NOMO-1 treated with DMSO at 0.1 percent for 48 hours (cell line): ENCODE measurements around the gene ATXN2.
"Not testable (repeated sequence)": the region's sequence is repeated elsewhere in the genome, so short reads cannot be mapped to it uniquely, and the experiment has no call there.

ENCODE experiments used
- DNase-seq: peaks from one replicate; lab custom pipeline; 2025; ENCODE audit not compliant: unreplicated experiment; lab: John Stamatoyannopoulos, UW

Gene ATXN2

GRCh38 chr12:111507719-111508118 is 91.4 kb downstream of the ATXN2 start:
- DNase-seq = not testable (repeated sequence)

DNA sequence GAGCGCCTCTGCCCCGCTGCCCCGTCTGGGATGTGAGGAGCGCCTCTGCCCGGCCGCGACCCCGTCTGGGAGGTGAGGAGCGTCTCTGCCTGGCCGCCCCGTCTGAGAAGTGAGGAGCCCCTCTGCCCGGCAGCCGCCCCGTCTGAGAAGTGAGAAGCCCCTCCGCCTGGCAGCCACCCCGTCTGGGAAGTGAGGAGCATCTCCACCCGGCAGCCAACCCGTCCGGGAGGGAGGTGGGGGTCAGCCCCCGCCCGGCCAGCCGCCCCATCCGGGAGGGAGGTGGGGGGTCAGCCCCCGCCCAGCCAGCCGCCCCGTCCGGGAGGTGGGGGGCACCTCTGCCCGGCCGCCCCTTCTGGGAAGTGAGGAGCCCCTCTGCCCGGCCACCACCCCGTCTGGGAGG is 91.9 kb downstream of the ATXN2 start:
- not testable (repeated sequence) for DNase-seq

GRCh38 chr12:111506260-111506659 is 92.9 kb downstream of the ATXN2 start:
- DNase-seq = no peak

- no peak for DNase-seq
Measured at GRCh38 chr12:111505601-111506036, 93.5 kb downstream of the ATXN2 start.

GRCh38 chr12:111503116-111503515 is 96.0 kb downstream of the ATXN2 start:
- no peak for DNase-seq

- peak; percentile 8 for DNase-seq
Measured at GRCh38 chr12:111494676-111495075, 104.4 kb downstream of the ATXN2 start.

DNA sequence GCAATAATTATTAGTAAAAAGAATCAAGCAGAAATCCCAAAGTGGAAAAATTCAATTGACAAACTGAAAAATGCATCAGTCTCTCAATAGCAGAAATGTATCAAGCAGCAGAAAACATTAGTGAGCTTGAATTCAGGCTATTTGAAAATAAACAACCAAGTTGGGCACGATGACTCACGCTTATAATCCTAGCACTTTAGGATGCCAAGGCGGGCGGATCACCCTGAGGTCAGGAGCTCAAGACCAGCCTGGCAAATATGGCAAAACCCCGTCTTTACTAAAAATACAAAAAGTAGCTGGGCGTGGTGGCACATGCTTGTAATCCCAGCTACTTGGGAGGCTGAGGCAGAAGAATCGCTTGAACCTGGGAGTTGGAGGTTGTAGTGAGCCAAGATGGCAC is 106.1 kb downstream of the ATXN2 start:
- DNase-seq = not testable (repeated sequence)

DNA sequence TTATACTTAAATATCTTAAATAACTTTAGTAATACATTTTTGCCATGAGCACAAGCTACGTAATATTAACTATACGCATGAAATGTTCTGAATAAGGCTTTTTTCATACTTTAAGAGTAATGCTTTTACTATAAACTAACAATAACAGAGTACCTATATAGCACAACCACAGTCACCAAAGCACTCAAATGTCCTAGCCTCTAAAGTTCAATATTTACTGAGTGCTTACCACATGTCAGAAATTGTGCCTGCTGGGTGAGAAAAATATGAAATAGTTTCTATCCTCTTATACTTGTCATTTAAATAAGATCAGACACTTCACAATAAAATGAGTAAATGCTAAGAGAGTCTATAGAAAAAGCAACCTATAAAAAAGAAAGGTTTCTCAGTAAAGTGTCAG is 110.3 kb downstream of the ATXN2 start:
- no peak for DNase-seq

- DNase-seq = no peak
Measured at GRCh38 chr12:111488271-111488670, 110.8 kb downstream of the ATXN2 start.

GRCh38 chr12:111482462-111482861 is 116.7 kb downstream of the ATXN2 start:
- no peak for DNase-seq

- DNase-seq = no peak
Measured at GRCh38 chr12:111471236-111471635, 127.9 kb downstream of the ATXN2 start.

GRCh38 chr12:111469401-111469800 is 129.7 kb downstream of the ATXN2 start:
- no peak for DNase-seq

GRCh38 chr12:111467857-111468241 is 131.3 kb downstream of the ATXN2 start:
- no peak for DNase-seq

DNA sequence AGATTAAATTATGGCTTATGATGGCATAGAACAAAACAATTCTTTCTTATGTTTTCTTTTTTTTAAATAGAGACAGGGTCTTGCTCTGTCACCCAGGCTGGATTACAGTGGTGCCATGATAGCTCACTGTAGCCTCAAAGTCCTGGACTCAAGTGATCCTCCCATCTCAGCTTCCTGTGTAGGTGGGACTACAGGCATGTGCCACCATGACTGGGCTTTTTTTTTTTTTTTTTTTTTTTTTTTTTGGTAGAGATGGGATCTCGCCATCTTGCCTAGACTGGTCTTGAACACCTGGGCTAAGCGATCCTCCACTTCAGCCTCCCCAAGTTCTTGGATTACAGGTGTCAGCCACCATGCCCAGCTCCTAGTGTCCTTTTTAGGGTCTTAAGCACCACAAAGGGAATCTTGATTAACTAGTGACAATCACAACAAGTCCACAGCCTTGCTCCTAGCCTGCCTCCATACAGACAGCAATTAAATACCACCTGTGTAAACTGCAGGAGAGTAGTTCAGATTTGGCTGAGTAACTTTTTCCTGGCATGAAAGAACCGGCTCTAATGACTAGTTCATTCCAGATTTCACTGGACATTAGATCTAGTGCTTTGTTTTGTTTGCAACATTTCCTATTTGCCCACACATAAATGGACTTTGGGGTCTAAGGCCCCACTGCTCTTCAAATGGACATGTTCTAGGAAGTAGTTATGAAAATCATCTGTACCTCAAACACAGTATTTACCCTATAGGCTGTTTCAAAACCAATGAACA is 131.8 kb downstream of the ATXN2 start:
- DNase-seq = no peak

DNA sequence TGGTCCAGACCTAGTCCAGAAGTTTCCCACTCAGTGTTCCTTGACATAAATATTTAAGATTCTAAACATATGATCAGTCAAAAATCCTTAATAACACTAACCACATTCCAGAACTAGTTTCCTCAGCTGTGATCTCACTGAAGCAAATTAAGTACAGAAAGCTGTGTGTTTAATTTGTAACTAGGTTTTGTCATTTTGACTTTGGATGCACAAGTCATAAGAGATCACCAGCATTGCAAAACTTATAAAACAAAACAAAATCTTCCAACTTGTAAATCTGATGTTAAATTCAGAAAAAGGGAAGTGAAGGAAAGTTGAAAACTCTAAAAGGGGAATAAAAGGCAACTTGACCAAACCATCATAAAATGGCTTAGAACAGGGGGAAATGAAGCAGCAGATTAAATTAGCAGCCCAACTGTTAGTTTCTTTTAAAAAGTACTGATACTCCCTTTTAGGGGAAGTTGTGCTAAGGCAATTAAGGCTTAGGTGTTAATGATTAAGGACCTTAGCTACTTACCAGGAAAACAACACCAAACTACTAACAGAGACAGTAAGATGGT is 136.8 kb downstream of the ATXN2 start:
- peak; percentile 84 for DNase-seq

- DNase-seq = not testable (repeated sequence)
Measured at GRCh38 chr12:111460111-111460510, 139.0 kb downstream of the ATXN2 start.

- no peak for DNase-seq
Measured at GRCh38 chr12:111458546-111459172, 140.5 kb downstream of the ATXN2 start.

DNA sequence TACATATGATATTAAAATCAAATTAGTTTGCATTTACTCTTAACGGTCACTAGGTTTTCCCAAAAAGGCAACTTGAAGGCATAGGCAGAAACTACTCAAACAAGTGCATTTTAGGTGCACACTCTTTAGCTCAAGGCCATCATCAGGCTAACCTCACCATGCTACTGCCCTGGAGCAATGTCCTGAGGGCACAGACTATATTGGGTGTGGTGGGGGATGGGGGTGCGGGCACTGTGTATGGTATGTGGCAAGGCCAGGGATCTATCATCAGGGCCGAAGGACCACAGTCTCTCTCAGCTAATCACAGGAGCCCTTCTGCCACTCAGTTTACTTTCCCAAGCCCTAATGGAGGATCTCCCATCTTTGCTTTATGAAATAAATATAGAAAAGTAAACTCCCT is 141.5 kb downstream of the ATXN2 start:
- no peak for DNase-seq

DNA sequence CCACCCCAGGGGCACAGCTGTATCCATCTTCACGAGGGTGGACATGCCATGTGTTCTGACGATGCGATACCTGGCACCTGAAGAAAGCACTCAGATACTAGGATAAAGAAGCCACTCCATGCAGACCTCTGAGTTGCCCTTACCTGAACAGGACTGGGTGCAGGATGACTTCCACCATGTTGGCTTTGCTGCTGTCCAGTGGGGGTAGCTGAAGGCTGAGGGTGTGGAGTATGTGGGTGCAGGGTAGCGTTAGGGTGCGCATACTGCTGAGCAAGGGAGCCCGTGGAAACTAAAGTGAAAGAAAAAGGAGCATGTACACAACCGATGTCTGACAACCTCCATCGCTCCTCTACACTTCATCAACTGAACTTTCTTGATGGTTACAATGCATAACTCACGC is 142.0 kb downstream of the ATXN2 start:
- DNase-seq = no peak

DNA sequence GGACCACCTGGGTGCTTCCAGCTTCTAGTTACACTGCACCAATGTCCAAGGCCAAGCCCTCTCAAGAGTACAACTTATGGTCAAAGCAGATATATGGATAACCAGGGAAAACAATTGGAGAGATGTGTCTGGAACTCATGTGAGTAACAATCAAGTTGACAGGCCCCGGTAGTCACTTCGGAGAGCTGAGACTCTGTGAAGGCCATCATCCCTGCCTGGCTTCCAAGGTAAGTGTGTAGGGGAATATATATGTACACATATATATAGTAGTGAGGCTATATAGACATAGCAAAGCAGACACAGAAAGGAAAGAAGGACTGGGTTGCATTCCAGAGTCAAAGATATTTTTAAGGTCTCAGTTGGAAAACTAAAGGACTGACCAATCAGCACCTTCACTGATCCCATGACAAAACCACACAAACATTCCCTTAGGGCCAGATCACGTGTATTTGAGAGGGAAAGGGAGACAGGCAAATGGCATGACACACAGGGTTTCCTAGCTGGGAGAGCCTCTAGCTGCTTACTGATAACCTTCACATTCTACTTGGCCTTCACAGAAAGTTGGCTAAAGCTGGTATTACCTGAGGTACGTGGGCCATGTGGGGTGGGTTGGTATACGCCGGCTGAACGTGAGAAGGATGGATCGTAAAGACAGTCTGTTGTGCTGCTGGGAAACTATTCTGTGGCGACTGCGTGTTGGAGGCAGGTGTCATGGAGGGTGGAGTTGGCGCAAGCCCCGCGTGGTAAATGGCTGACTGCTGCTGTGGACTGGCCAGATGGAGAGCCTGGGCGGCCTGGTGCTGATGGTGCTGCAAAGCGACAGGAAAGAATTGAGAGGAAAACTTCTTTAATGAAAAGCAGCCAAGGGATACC is 143.4 kb downstream of the ATXN2 start:
- no peak for DNase-seq

GRCh38 chr12:111454716-111455447 is 144.2 kb downstream of the ATXN2 start:
- no peak for DNase-seq
